H9 (cell line): ENCODE data around the gene AKAP7. TPM values are rescaled to one million over a fixed set of nuclear protein-coding genes. Genes with fewer than 3 reads are reported as not detected.

Source experiments
- DNase-seq: peaks from one replicate; pipeline ENCODE4 v3.0.0-alpha.2; 2017
- H2AFZ ChIP-seq: one replicate; pipeline ENCODE4 v1.6.1; 2013; ENCODE audit warnings: mild to moderate bottlenecking, low read length, control low read depth, moderate library complexity
- H2AK5ac ChIP-seq: 2 replicates; pipeline ENCODE4 v1.6.1; 2013; ENCODE audit warnings: low read length, control low read depth, mixed read lengths; ENCODE audit not compliant: insufficient read length
- H2BK120ac ChIP-seq: one replicate; pipeline ENCODE4 v1.6.1; 2013; ENCODE audit warnings: low read depth, mild to moderate bottlenecking, low read length, control low read depth, inconsistent platforms; ENCODE audit not compliant: poor library complexity, severe bottlenecking
- H2BK12ac ChIP-seq: 2 replicates; pipeline ENCODE4 v1.6.1; 2013; ENCODE audit warnings: low read length, control low read depth, mixed read lengths, low read depth; ENCODE audit not compliant: insufficient read length
- H2BK15ac ChIP-seq: 2 replicates; pipeline ENCODE4 v1.6.1; 2013; ENCODE audit warnings: low read depth, low read length, control low read depth
- H2BK20ac ChIP-seq: one replicate; pipeline ENCODE4 v1.6.1; 2013; ENCODE audit warnings: low read depth, mild to moderate bottlenecking, low read length, control low read depth, inconsistent platforms; ENCODE audit not compliant: poor library complexity, severe bottlenecking
- H2BK5ac ChIP-seq: 2 replicates; pipeline ENCODE4 v1.6.1; 2013; ENCODE audit warnings: low read length, control low read depth, mixed read lengths; ENCODE audit not compliant: insufficient read length
- H3K14ac ChIP-seq: 2 replicates; pipeline ENCODE4 v1.6.1; 2013; ENCODE audit warnings: low read length, control low read depth; ENCODE audit not compliant: insufficient read depth
- H3K18ac ChIP-seq: 2 replicates; pipeline ENCODE4 v1.6.1; 2013; ENCODE audit warnings: low read depth, mild to moderate bottlenecking, mixed read lengths, low read length, control low read depth; ENCODE audit not compliant: insufficient read length
- H3K23ac ChIP-seq: 2 replicates; pipeline ENCODE4 v1.6.1; 2013; ENCODE audit warnings: low read length, control low read depth, mixed read lengths, low read depth; ENCODE audit not compliant: insufficient read length
- H3K23me2 ChIP-seq: 2 replicates; pipeline ENCODE4 v1.6.1; 2013; ENCODE audit warnings: low read depth, mild to moderate bottlenecking, mixed read lengths, low read length, control low read depth; ENCODE audit not compliant: insufficient read length, poor library complexity, severe bottlenecking
- H3K27ac ChIP-seq: 2 replicates; pipeline ENCODE4 v1.5.1; 2013; ENCODE audit warnings: low read length, control low read depth, mixed read lengths, low read depth; ENCODE audit not compliant: insufficient read length
- H3K27me3 ChIP-seq: 2 replicates; pipeline ENCODE4 v1.6.1; 2013; ENCODE audit warnings: low read length, control low read depth, inconsistent platforms; ENCODE audit not compliant: insufficient read depth
- H3K4ac ChIP-seq: 2 replicates; pipeline ENCODE4 v1.6.1; 2013; ENCODE audit warnings: low read depth, mild to moderate bottlenecking, control low read depth, inconsistent platforms, low read length, moderate library complexity
- H3K4me1 ChIP-seq: 2 replicates; pipeline ENCODE4 v1.6.1; 2013; ENCODE audit warnings: low read length, control low read depth, inconsistent platforms; ENCODE audit not compliant: insufficient read depth
- H3K4me2 ChIP-seq: 2 replicates; pipeline ENCODE4 v1.6.1; 2013; ENCODE audit warnings: low read length, control low read depth, mixed read lengths; ENCODE audit not compliant: insufficient read length, insufficient read depth
- H3K56ac ChIP-seq: 2 replicates; pipeline ENCODE4 v1.6.1; 2013; ENCODE audit warnings: low read depth, mild to moderate bottlenecking, mixed read lengths, low read length, control low read depth; ENCODE audit not compliant: insufficient read length
- H3K79me1 ChIP-seq: 2 replicates; pipeline ENCODE4 v1.6.1; 2013; ENCODE audit warnings: low read depth, mild to moderate bottlenecking, moderate library complexity, low read length, control low read depth, inconsistent platforms; ENCODE audit not compliant: insufficient read depth, poor library complexity, severe bottlenecking
- H3K79me2 ChIP-seq: 2 replicates; pipeline ENCODE4 v1.6.1; 2013; ENCODE audit warnings: low read length, control low read depth, inconsistent platforms; ENCODE audit not compliant: insufficient read depth
- H3K9ac ChIP-seq: 2 replicates; pipeline ENCODE4 v1.6.1; 2013; ENCODE audit warnings: low read length, control low read depth, mixed read lengths; ENCODE audit not compliant: insufficient read length; ENCODE audit errors: extremely low read depth
- H3K9me3 ChIP-seq: one replicate; pipeline ENCODE4 v1.6.1; 2013; ENCODE audit warnings: low read depth, low read length, inconsistent platforms; ENCODE audit not compliant: control insufficient read depth
- H3T11ph ChIP-seq: one replicate; pipeline ENCODE4 v1.6.1; 2013; ENCODE audit warnings: mild to moderate bottlenecking, low read length, control low read depth, inconsistent platforms
- H4K20me1 ChIP-seq: one replicate; pipeline ENCODE4 v1.6.1; 2013; ENCODE audit not compliant: control insufficient read depth, insufficient read length, insufficient read depth
- H4K5ac ChIP-seq: 2 replicates; pipeline ENCODE4 v1.6.1; 2013; ENCODE audit warnings: low read depth, mild to moderate bottlenecking, mixed read lengths, low read length, control low read depth; ENCODE audit not compliant: insufficient read length
- H4K8ac ChIP-seq: replicated peaks from 2 replicates; pipeline ENCODE4 v1.6.1; 2013; ENCODE audit warnings: low read length, control low read depth, mixed read lengths, low read depth; ENCODE audit not compliant: insufficient read length
- H4K91ac ChIP-seq: 2 replicates; pipeline ENCODE4 v1.6.1; 2013; ENCODE audit warnings: low read depth, mild to moderate bottlenecking, moderate library complexity, mixed read lengths, low read length, control low read depth; ENCODE audit not compliant: insufficient read length
- H3K27ac Mint-ChIP-seq, 3 experiments: 2 replicates in 2 of 3; 3 replicates in 1 of 3; pipeline ENCODE4 v1.8.0; 2020 to 2021; ENCODE audit warnings: mixed read lengths in 3 of 3, mild to moderate bottlenecking in 1 of 3, moderate library complexity in 1 of 3
- H3K27me3 Mint-ChIP-seq: 2 replicates; pipeline ENCODE4 v1.8.0; 2021; ENCODE audit warnings: low read depth, mild to moderate bottlenecking, moderate library complexity, mixed read lengths
- H3K36me3 Mint-ChIP-seq, 3 experiments: 2 replicates in 2 of 3; 3 replicates in 1 of 3; pipeline ENCODE4 v1.8.0; 2020 to 2021; ENCODE audit warnings: low read depth in 3 of 3, mixed read lengths in 3 of 3; ENCODE audit not compliant: insufficient read depth in 1 of 3
- H3K4me1 Mint-ChIP-seq, 2 experiments: 2 replicates each; pipeline ENCODE4 v1.8.0; 2020; ENCODE audit warnings: mixed read lengths in 2 of 2
- H3K4me3 Mint-ChIP-seq, 2 experiments: 2 replicates in 1 of 2; 3 replicates in 1 of 2; pipeline ENCODE4 v1.8.0; 2020 to 2021; ENCODE audit warnings: mild to moderate bottlenecking in 2 of 2, mixed read lengths in 2 of 2, moderate library complexity in 1 of 2
- H3K9me3 Mint-ChIP-seq, 2 experiments: 2 replicates in 1 of 2; 3 replicates in 1 of 2; pipeline ENCODE4 v1.8.0; 2020; ENCODE audit warnings: mild to moderate bottlenecking in 2 of 2, mixed read lengths in 2 of 2, moderate library complexity in 1 of 2
- CTCF ChIP-seq: fragments of 200-600 bp; sonication (generic); conservative IDR thresholded peaks from 3 replicates; pipeline ENCODE4 v1.8.0; 2021; ENCODE audit warnings: antibody characterized with exemption, mild to moderate bottlenecking
- WGBS: extraction: QIAGEN DNeasy Blood & Tissue Kit; methylation state at CpG from one replicate; pipeline ENCODE4 v1.1.7; 2013; ENCODE audit warnings: missing lambda C conversion rate, low lambda C conversion rate, mixed read lengths; ENCODE audit not compliant: insufficient read length; ENCODE audit errors: extremely low coverage; 5-methylcytosine and 5-hydroxymethylcytosine counted together
- total RNA-seq: library from RNA; stranded (reverse); gene quantifications from 2 replicates; pipeline ENCODE4 v1.2.1, GENCODE V29; 2021

The AKAP7 gene
- total RNA-seq, 1 experiment from 2014 or later: 9.8 TPM

DNA sequence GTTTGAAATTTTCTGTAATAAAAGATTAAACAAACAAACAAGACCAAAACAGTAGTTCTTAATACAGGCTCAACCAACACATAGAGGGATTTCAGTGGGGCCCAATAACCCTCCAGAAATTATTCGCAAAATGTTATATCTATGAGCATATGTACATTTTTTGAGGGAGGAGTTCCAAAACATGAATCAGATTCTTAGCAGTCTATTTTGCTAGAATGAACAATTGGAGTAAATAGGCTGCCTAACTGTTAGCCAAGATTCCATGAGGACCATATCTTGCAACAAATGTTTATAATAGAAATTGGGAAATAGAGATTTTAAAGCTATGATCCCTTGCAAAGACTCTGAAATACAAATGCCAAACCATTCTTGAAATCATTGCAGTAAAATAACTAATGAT is 186.3 kb downstream of the AKAP7 start:
- H2BK120ac ChIP-seq: no peak overlapping the region
- no peak overlapping the region for H3K4ac ChIP-seq
- Mint-ChIP-seq H3K27me3 (no peaks in the 10 kb centered on the region), H3K4me3 (no peak overlapping the region), H3K4me1 (peaks cover 23 to 31% of the 10 kb centered on the region in 2 experiments), H3K9me3 (peaks cover 19 to 25% of the 10 kb centered on the region in 2 experiments), H3K36me3 (peaks cover 31 to 38% (median 36%) of the 10 kb centered on the region in 3 experiments), H3K27ac (peak overlapping the region; percentile 11 to 93 (median 92); a peak in 4 of 7 replicates)
- H3K9me3 ChIP-seq: no peaks in the 10 kb centered on the region
- no peaks in the 10 kb centered on the region; the same call in 1 of the 2 replicates for H3K79me2 ChIP-seq
- H3K79me1 ChIP-seq: no peaks in the 10 kb centered on the region
- H3K4me2 ChIP-seq: no peak overlapping the region
- H3K23ac ChIP-seq: no peak overlapping the region
- DNase-seq: no peak
- no peak overlapping the region for H2AFZ ChIP-seq
- no peak overlapping the region for H3K9ac ChIP-seq
- H3K56ac ChIP-seq: no peak overlapping the region
- H4K91ac ChIP-seq: no peak overlapping the region
- H2BK15ac ChIP-seq: no peak overlapping the region
- no peak overlapping the region for H3K27ac ChIP-seq
- H4K5ac ChIP-seq: no peak overlapping the region
- no peak overlapping the region for H2BK12ac ChIP-seq
- no peak overlapping the region for H2BK5ac ChIP-seq
- H2AK5ac ChIP-seq: no peak overlapping the region
- no peak overlapping the region for H3K18ac ChIP-seq
- H3K27me3 ChIP-seq: no peaks in the 10 kb centered on the region
- H4K20me1 ChIP-seq: no peaks in the 10 kb centered on the region
- TF ChIP-seq CTCF: no peak
- no peak overlapping the region for H3K14ac ChIP-seq
- no peak overlapping the region for H4K8ac ChIP-seq
- H3K4me1 ChIP-seq: no peaks in the 10 kb centered on the region; the same call in 1 of the 2 replicates
- no peak overlapping the region for H3T11ph ChIP-seq
- H2BK20ac ChIP-seq: no peak overlapping the region
- no peaks in the 10 kb centered on the region for H3K23me2 ChIP-seq
- WGBS: no CpG with 5 or more reads among the region's 1 CpG
